ENCODE measurements around the gene PDE6D.

GRCh38 chr2:231706731-231707624 lies 74.1 kb downstream of the PDE6D start:
- TF ChIP-seq CTCF (conservative IDR thresholded peaks at IDR 0.05; ENCODE audit: low read length) (peak; percentile 96), EZH2phosphoT487 (IDR thresholded peaks at IDR 0.05; ENCODE audit: borderline replicate concordance) (no peak)

Measured in Loucy (cell line).